GM23338 (cell line): Measurements from ENCODE around the gene C2orf68.

ENCODE experiments used
- EZH2 ChIP-seq: fragments of 200-600 bp; sonication (generic); IDR thresholded peaks from one replicate; pipeline ENCODE4 v1.8.0; 2017; ENCODE audit warnings: antibody characterized with exemption, mild to moderate bottlenecking, low read depth; ENCODE audit not compliant: unreplicated experiment
- EZH2phosphoT487 ChIP-seq: fragments of 200-600 bp; sonication (generic); IDR thresholded peaks from one replicate; pipeline ENCODE4 v1.8.1; 2018; ENCODE audit warnings: antibody characterized with exemption; ENCODE audit not compliant: unreplicated experiment
- POLR2AphosphoS5 ChIP-seq: IDR thresholded peaks from 2 replicates; pipeline ENCODE4 v1.6.1; 2016; ENCODE audit warnings: antibody characterized with exemption, low read depth
- TF ChIP-seq, protein P1 (sequence below), 2 experiments: fragments of 200-600 bp in 1 of 2; sonication (generic) in 1 of 2; conservative IDR thresholded peaks; 2 replicates each; pipeline versions ENCODE4 v1.5.1 to v1.6.1; 2016 to 2017; ENCODE audit warnings: antibody characterized with exemption in 2 of 2, low read depth in 2 of 2, mild to moderate bottlenecking in 2 of 2, moderate library complexity in 1 of 2
- TF ChIP-seq, protein P2 (sequence below): IDR thresholded peaks from 2 replicates; pipeline ENCODE4 v1.6.1; 2016; ENCODE audit warnings: antibody characterized with exemption

- TF ChIP-seq, protein P1, sequence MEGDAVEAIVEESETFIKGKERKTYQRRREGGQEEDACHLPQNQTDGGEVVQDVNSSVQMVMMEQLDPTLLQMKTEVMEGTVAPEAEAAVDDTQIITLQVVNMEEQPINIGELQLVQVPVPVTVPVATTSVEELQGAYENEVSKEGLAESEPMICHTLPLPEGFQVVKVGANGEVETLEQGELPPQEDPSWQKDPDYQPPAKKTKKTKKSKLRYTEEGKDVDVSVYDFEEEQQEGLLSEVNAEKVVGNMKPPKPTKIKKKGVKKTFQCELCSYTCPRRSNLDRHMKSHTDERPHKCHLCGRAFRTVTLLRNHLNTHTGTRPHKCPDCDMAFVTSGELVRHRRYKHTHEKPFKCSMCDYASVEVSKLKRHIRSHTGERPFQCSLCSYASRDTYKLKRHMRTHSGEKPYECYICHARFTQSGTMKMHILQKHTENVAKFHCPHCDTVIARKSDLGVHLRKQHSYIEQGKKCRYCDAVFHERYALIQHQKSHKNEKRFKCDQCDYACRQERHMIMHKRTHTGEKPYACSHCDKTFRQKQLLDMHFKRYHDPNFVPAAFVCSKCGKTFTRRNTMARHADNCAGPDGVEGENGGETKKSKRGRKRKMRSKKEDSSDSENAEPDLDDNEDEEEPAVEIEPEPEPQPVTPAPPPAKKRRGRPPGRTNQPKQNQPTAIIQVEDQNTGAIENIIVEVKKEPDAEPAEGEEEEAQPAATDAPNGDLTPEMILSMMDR (conservative IDR thresholded peaks at IDR 0.05; ENCODE audit: low read depth in 2 of 2), result no peak
- no peak for TF ChIP-seq EZH2phosphoT487
- TF ChIP-seq POLR2AphosphoS5, result no peak
- TF ChIP-seq EZH2, result no peak
- TF ChIP-seq, protein P2, sequence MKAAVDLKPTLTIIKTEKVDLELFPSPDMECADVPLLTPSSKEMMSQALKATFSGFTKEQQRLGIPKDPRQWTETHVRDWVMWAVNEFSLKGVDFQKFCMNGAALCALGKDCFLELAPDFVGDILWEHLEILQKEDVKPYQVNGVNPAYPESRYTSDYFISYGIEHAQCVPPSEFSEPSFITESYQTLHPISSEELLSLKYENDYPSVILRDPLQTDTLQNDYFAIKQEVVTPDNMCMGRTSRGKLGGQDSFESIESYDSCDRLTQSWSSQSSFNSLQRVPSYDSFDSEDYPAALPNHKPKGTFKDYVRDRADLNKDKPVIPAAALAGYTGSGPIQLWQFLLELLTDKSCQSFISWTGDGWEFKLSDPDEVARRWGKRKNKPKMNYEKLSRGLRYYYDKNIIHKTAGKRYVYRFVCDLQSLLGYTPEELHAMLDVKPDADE, result no peak
Measured at GRCh38 chr2:85579266-85579935, 32.5 kb downstream of the C2orf68 start.
